D341Med (cell line): Measurements from ENCODE around the gene FOXRED2.
"Not testable (repeated sequence)": the region's sequence is repeated elsewhere in the genome, so short reads cannot be mapped to it uniquely, and the experiment has no call there.

ENCODE experiments used
- DNase-seq: peaks from one replicate; pipeline ENCODE4 v3.0.0; 2012; ENCODE audit warnings: low spot score

Gene FOXRED2

DNA sequence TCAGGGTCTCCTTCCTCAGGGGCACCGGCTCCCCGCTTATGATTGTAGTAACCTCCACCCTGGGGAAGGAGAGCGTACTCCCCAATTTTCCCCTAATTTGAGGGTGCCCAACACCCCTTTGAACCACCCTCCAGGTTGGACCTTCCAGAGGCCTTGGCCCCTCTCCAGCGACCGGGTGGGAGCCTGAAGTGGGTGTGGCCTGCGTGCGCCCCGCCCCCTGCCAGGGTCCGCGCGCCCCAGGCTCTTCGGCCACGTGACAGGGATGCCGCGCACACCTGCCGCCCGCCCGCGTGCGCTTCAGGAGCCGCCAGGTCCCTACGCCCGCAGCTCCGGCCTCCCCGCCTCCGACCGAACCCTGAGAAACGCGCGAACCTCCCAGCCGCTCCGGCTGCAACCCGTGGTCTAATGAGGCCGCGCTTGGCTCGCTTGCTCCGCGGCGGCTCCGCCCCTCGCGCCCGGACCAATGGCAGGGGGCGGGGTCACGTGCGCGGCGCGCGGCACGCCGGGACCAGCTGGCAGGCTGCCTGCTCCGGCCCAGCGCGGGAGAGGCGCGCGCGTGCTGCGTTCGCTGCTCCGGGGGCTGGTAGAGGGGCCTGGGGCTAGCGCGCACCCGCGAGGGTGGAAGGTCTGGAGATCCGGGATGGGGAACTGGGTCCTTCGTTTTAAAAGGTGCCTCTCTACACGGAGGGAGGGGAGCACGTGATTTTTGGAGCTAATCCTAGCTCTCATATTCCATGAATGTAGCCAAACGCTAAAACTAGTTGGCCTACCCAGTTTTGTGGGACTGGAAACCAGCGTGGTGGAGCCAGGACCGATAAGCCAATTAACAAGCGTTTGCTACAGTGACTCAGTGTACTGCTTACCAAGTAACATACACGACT is at the start of gene FOXRED2:
TSS of gene FOXRED2 (minus strand) at position 404 of the 881 bp plus-strand sequence. CDS start 618 bp downstream, outside the sequence.
- peak; percentile 99 for DNase-seq

DNA sequence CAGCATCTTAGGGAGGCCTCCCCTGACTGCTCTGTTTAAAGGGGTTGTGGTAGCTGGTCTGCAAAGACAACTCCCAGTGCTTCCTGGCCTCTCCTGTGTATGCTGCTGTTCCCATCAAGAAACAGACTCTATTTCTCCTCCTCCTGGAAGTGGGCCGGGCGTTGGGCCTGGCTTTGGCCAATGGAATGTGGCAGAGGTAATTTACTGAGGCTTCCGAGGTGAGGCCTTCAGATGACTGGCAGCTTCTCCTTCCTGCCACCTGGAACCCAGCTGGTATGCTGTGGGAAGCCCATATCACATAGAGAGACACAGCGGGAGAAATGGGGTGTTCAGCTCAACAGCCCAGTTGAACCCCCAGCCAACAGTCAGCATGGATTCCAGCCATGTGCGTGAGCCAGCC is 47.3 kb upstream of the FOXRED2 start:
- DNase-seq, result no peak

DNA sequence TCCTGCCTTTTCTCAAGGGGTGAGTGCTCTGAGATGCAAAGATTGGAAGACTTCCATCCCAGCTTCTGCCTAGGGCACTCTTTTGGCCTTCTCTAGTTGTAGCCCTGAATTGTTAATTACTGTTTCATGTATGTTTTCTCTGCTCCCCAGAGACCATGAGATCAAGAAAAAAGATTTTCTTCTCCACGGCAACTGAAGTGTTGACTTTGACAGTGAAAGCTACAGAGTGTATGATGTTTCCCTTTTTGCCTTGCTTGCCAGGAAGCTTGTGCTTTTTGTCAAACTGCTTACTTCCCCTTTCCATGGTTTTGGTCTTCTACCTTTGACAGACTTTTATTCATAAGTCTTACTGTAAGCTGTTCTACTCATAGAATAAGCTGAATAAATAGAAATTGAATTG is 45.4 kb upstream of the FOXRED2 start:
- DNase-seq, result no peak

DNA sequence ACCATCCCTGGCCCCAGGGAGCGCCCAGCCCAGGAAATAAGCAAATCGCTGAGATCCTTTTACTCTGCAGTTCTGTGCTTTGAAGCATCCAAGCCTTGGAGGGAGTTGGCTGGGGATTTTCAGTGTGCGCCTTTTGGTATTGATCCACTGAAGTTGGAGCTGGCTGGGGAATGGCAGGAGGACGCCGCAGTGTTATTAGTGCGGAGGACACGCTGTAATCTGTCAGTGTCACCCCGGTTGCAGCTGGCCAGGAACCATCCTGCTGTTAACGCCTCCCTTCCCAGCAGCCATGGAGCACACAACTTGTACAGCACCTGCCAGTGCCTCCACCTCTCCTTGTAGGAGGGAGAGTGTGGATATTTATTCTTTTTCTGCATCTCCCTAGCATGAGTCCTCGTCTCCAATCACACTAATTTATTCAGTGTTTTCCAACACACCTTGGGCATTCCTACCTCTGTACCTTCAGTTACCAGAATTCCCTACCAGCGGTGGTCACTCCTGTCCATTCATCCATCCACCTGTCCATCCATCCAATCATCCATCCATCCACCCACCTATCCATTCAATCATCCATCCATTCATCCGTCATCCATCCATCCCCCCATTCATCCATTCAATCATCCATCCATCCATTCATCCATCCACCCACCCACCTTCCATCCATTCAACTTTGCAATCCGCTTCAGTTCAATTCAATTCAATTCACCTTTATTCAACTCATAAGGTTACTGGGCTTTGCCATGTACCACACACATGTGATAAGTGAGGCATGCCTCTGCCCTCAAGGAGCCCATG is 44.1 kb upstream of the FOXRED2 start:
- no peak for DNase-seq

DNA sequence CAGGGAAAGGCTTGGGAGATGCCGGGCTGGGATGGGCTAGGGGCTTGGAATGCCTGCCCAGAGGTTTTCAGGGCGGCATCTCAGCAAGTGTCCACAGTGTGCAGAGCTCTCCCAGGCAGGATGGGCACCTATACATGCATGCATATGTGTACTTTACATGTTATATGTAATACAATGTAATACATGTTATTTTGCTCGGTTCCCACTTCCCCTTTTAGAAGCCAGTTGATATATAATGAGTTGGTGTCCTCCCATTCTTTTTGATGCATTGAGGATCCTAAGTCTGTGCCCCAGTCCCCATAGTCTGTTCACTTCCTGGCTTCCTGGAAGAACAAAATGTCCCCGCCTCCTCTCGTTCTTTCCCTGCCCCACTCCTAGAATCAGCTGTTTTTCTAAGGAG is 42.2 kb upstream of the FOXRED2 start:
- no peak for DNase-seq

- no peak for DNase-seq
These were observed 41.8 kb upstream of the FOXRED2 start for GRCh38 chr22:36548606-36549005.

GRCh38 chr22:36546932-36547331 is 40.1 kb upstream of the FOXRED2 start:
- no peak for DNase-seq

- DNase-seq, result peak; percentile 90
These were observed 39.4 kb upstream of the FOXRED2 start for GRCh38 chr22:36546092-36546804.

DNA sequence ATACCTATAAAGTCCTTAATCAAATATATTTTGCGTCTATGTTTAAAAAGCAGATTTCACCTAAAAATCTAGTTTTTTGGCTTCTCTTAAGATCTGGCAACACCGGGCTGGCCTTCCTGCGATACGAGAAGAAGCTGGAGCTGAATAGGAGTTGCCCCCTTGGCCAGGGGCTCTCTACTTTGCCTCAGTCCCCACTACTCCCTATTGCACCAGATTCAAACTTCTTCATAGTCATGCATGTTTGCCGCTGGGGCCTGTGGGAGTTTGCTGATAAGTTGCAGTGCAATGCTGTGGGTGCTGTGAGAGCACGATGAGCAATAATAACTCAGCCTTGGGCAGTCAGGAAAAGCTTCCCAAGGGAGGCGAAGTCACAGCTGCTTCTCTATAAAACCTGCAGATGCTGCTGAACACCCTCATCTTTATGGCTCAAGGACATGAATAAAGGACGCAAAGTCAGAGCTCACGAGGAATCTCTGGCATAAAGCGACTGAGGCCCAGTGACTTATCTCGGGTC is 37.3 kb upstream of the FOXRED2 start:
- DNase-seq, result no peak

DNA sequence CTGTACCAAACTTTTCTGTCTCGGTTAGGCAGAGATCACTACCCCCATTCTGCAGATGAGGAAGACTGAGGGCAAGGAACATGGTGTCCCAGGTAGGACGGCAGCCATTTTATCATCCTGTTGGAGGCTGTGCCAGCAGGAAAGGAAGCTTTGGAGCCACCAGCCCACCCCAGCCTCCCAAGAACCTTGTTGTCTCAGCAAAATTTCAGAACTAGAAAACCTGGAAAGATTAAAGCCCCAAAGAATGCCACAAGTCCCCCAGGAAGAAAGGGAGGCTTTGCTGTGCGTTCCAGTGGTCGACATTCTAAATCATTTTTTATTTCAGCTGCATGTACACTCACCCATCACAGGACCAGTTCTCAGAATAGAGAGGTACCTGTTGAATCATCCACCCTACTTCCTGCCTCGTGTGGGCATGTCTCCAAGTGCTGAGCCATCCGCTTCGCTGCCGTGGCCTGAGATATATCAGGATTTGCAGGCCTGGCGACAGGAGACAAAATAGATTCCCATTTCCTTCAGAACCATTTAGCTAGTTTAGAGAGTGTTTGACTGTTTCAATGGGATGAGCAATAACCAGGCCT is 35.1 kb upstream of the FOXRED2 start:
- DNase-seq, result no peak

GRCh38 chr22:36540867-36541642 is 34.2 kb upstream of the FOXRED2 start:
- no peak for DNase-seq

DNA sequence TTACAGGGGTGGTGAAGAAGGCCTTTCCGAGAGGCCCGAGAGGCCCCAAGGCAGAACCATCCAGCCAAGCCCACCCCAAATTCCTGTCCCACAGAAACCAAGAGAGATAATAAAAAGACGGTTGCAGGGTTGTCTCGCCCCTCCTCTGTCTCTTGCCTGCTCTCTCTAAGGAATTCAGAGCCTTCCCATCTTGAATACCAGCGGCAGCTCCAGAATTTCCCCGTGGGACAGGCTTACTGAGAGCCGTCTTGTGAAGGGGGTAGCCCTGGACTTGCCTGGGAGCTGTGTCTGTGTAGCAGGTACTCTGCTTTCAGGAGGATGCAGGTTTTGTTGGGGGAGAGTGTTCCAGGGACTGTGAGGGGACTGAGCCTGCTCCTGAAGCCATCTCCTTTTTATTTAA is 31.7 kb upstream of the FOXRED2 start:
- DNase-seq, result peak; percentile 66

- no peak for DNase-seq
These were observed 29.9 kb upstream of the FOXRED2 start for GRCh38 chr22:36536717-36537116.

DNA sequence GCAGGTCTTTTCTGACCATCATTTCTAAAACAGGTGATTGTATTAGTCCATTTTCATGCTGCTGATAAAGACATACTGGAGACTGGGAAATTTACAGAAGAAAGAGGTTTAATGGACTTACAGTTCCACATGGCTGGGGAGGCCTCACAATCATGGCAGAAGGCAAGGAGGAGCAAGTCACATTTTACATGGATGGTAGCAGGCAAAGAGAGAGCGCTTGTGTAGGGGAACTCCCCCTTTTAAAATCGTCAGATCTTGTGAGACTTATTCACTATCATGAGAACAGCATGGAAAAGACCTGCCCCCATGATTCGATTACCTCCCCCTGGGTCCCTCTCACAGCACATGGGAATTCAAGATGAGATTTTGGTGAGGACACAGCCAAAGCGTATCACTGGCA is 26.5 kb upstream of the FOXRED2 start:
- not testable (repeated sequence) for DNase-seq

DNA sequence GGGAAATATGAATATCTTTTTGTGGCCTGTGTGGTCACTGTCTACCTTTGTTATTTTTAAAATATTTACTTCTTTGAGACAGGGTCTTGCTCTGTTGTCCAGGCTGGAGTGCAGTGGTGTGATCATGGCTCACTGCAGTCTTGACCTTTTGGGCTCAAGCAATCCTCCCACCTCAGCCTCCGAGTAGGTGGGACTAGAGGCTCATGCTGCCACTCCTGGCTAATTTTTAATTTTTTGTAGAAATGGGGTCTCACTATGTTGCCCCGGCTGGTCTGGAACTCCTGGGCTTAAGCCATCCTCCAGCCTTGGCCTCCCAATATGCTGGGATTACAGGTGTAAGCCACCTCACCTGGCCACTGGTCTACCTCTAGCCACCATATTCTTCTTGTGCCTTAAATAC is 25.6 kb upstream of the FOXRED2 start:
- no peak for DNase-seq

DNA sequence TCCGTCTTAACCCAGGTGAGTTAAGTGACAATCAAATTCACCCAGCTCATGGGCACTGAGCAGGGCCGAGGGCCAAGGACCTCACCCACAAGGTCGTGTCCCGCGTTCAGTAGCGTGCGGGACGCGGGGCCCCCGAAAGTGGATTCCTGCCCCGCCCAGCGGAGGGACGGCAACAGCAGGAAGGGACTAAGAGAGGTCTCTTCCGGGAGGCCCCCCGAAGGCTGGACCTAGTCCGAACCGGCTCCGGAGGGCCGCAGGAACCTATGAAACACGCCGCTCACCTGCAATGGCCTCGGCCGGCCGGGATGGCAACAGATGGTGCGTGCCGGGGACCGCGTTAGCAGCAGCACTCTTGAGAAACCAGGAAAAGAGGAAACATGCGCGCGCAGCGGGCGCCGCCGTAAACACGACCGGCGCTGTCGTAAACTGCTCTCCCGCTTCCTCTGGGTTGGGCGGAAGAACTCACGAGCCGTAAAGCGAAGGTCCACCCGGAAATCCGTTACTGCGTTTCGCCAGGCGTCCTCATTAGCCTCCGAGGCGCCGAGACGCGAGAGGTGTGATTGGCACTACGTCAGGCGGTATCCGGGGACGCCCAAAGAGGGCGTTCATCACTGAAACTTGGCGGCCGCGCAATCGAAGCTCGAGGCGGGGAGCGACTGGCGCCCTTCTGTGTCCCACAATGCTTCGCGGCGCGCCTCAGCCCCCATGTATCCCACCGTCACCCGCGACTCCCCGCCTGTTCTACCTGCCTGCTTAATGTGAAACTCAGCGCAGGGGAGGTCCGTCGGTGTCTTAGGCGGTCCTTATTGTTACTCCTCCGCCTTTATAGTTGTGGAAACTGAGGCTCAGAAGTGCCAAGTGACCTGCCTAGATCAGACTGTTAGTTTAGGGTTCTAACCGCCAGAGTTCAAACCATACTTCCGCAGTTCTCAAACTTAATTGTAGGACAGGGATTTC is 22.2 kb upstream of the FOXRED2 start, which contains the start of gene EIF3D:
TSS of gene EIF3D (minus strand) at position 372 of the 957 bp plus-strand sequence. CDS start 3,045 bp downstream, outside the sequence.
- DNase-seq, result peak; percentile 92

DNA sequence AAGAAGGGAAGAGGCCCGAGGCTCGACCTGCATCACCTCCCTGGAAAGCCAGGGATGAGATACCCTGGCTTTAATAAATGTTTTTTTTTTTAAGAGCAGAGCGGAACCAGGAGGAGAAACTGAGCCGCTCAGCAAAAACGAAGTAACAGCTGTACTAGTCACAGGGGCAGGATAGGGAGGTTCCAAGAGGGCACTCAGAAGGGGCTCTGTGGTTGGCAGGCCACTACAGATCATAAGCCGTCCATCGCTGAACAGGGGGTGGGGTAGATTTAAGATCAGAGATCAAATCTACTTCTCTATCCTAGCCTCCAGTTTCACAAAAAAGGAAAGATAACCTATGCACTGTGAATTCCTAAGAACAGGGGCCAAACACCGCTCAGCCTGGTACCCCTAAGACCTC is 21.5 kb upstream of the FOXRED2 start:
- no peak for DNase-seq

- no peak for DNase-seq
These were observed 15.8 kb upstream of the FOXRED2 start for GRCh38 chr22:36522662-36523061.

DNA sequence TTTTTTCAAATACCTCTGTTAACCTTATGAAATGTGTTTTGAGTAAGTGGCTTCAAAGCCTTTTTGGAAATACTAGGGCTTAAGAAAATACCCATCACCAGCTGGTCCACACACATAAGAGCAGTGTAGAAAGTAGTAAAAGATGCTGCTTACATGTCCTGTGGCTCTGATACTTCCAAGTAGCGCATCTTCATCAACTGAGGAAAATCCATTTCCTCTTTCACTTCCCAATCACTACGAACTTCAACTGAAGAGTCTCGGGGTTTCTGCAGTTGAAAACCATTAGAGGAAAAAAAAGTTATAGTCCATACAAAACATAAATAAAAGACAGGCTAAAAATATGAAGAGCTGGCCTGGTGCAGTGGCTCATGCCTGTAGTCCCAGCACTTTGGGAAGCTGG is 13.6 kb upstream of the FOXRED2 start:
- no peak for DNase-seq

DNA sequence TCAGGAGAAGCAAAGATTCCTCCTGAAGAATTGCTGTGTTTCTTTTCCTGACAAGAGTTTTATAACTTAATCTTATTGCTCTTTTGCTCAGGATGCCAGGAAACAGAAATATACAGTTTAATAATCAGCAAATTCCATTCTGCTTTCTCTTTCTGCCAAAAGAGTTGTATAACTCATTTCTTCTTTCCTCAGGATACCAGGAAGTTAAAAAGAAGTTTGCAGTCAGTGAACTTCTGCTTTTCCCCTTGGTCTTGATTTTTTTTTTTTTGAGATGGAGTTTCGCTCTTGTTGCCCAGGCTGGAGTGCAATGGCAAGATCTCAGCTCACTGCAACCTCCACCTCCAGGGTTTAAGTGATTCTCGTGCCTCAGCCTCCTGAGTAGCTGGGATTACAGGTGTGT is 13.1 kb upstream of the FOXRED2 start:
- not testable (repeated sequence) for DNase-seq
